HCT116 (cell line): ENCODE data around the gene SYNDIG1. TPM values are rescaled to one million over a fixed set of nuclear protein-coding genes. Genes with fewer than 3 reads are reported as not detected.

Experiments
- ATAC-seq: fragments of 200-7000 bp; cut with Tn5 transposase; 2 replicates; pipeline ENCODE4 v1.9.1; 2020; ENCODE audit warnings: mild to moderate bottlenecking, moderate library complexity
- BruUV-seq: library from RNA; stranded (reverse); fragments of 400-500 nt; replicated peaks from 2 replicates; lab custom pipeline; 2021; lab: Mats Ljungman, UMichigan
- CTCF ChIA-PET: fragments of 300-600 bp; sonication (Branson Sonifier 250); formaldehyde crosslinking; loops from one replicate; lab custom pipeline; 2021; ENCODE audit warnings: antibody characterized with exemption; lab: Charles Lee
- POLR2A ChIA-PET: fragments of 300-600, 350-600 bp; sonication (Branson Sonifier 250); formaldehyde crosslinking; loops from one replicate; lab custom pipeline; 2021; ENCODE audit warnings: antibody characterized with exemption; lab: Charles Lee
- RAD21 ChIA-PET, 2 experiments: fragments of 300-600 bp; sonication (Branson Sonifier 250); formaldehyde crosslinking; loops; one replicate each; lab custom pipeline; 2023; ENCODE audit warnings: low total read pairs in 2 of 2; ENCODE audit not compliant: uncharacterized antibody in 2 of 2, unreplicated experiment in 2 of 2, low non-redundant PET in 1 of 2; lab: Charles Lee
- DNase-seq: peaks from one replicate; pipeline ENCODE4 v3.0.0-alpha.2; 2010; ENCODE audit warnings: low read depth, low spot score
- H2AFZ ChIP-seq: fragments of 200-600 bp; shearing (Covaris generic), sonication (generic); 2 replicates; pipeline ENCODE4 v1.6.1; 2017; ENCODE audit warnings: low read depth, mixed run types, mixed read lengths, antibody characterized with exemption, low read length; ENCODE audit not compliant: poor library complexity, severe bottlenecking
- H3K27ac ChIP-seq: 2 replicates; pipeline ENCODE4 v1.5.1; 2012; ENCODE audit warnings: low read depth, low read length
- H3K27me3 ChIP-seq: fragments of 200-600 bp; sonication (generic); 2 replicates; pipeline ENCODE4 v1.6.1; 2016; ENCODE audit warnings: mixed run types, low read length, mixed read lengths; ENCODE audit not compliant: insufficient read depth
- H3K36me3 ChIP-seq, 2 experiments: fragments of 200-500 bp in 1 of 2; fragments of 200-600 bp in 1 of 2; sonication (Bioruptor generic) in 1 of 2; sonication (generic) in 1 of 2; 2 replicates each; pipeline versions ENCODE4 v1.5.1 to v1.6.1; 2014 to 2016; ENCODE audit warnings: low read length in 2 of 2, inconsistent platforms in 1 of 2, mixed read lengths in 1 of 2, mixed run types in 1 of 2; ENCODE audit not compliant: insufficient read depth in 2 of 2, control insufficient read depth in 1 of 2
- H3K4me1 ChIP-seq, 2 experiments: fragments of 200-600 bp in 1 of 2; sonication (generic) in 1 of 2; 2 replicates each; pipeline versions ENCODE4 v1.5.1 to v1.6.1; 2012 to 2017; ENCODE audit warnings: low read length in 2 of 2, inconsistent platforms in 1 of 2, mild to moderate bottlenecking in 1 of 2, mixed read lengths in 1 of 2, mixed run types in 1 of 2, moderate library complexity in 1 of 2; ENCODE audit not compliant: insufficient read depth in 2 of 2, control insufficient read depth in 1 of 2
- H3K4me2 ChIP-seq: fragments of 200-600 bp; sonication (generic); 2 replicates; pipeline ENCODE4 v1.6.1; 2017; ENCODE audit warnings: mixed run types, low read length, mixed read lengths
- H3K4me3 ChIP-seq, 2 experiments: fragments of 200-600 bp in 1 of 2; sonication (generic) in 1 of 2; replicated peaks in 1 of 2; 2 replicates each; pipeline ENCODE4 v1.5.1; 2011 to 2016; ENCODE audit warnings: low read length in 2 of 2, control low read depth in 1 of 2, low read depth in 1 of 2, mild to moderate bottlenecking in 1 of 2, mixed read lengths in 1 of 2, mixed run types in 1 of 2
- H3K79me2 ChIP-seq: fragments of 200-600 bp; sonication (generic); 2 replicates; pipeline ENCODE4 v1.6.1; 2017; ENCODE audit warnings: mild to moderate bottlenecking, mixed run types, low read length, moderate library complexity, mixed read lengths; ENCODE audit not compliant: insufficient read depth
- H3K9ac ChIP-seq: fragments of 200-600 bp; sonication (generic); 2 replicates; pipeline ENCODE4 v1.6.1; 2016; ENCODE audit warnings: low read length, mixed read lengths
- H3K9me2 ChIP-seq: fragments of 200-600 bp; sonication (generic), shearing (Covaris generic); 2 replicates; pipeline ENCODE4 v1.6.1; 2017; ENCODE audit warnings: mixed run types, mild to moderate bottlenecking, moderate library complexity; ENCODE audit not compliant: insufficient read depth
- H3K9me3 ChIP-seq, 2 experiments: fragments of 200-500 bp in 1 of 2; fragments of 200-600 bp in 1 of 2; sonication (Bioruptor generic) in 1 of 2; sonication (generic) in 1 of 2; 2 replicates each; pipeline ENCODE4 v1.6.1; 2014 to 2017; ENCODE audit warnings: low read length in 2 of 2, mixed read lengths in 2 of 2, inconsistent platforms in 1 of 2, low read depth in 1 of 2, mild to moderate bottlenecking in 1 of 2, mixed run types in 1 of 2, moderate library complexity in 1 of 2; ENCODE audit not compliant: control insufficient read depth in 1 of 2, insufficient read depth in 1 of 2
- H4K20me1 ChIP-seq: fragments of 200-600 bp; sonication (generic), shearing (Covaris generic); 2 replicates; pipeline ENCODE4 v1.6.1; 2017; ENCODE audit warnings: mixed run types, mild to moderate bottlenecking, moderate library complexity; ENCODE audit not compliant: insufficient read depth
- CBX3 ChIP-seq: IDR thresholded peaks from 2 replicates; pipeline ENCODE4 v1.6.1; 2012; ENCODE audit warnings: low read depth
- CEBPB ChIP-seq: IDR thresholded peaks from 2 replicates; pipeline ENCODE4 v1.6.1; 2012; ENCODE audit warnings: low read depth
- CTCF ChIP-seq, 3 experiments: fragments of 200-600 bp in 1 of 3; sonication (generic) in 1 of 3; IDR thresholded peaks in 2 of 3; conservative IDR thresholded peaks in 1 of 3; 2 replicates each; pipeline ENCODE4 v1.5.1; 2012 to 2017; ENCODE audit warnings: low read depth in 2 of 3, low read length in 2 of 3, antibody characterized with exemption in 1 of 3, borderline replicate concordance in 1 of 3, control low read depth in 1 of 3, mild to moderate bottlenecking in 1 of 3, mixed read lengths in 1 of 3, mixed run types in 1 of 3, moderate library complexity in 1 of 3; ENCODE audit not compliant: insufficient read depth in 1 of 3
- FOSL1 ChIP-seq: IDR thresholded peaks from 2 replicates; pipeline ENCODE4 v1.6.1; 2012; ENCODE audit warnings: low read depth
- JUND ChIP-seq: IDR thresholded peaks from 2 replicates; pipeline ENCODE4 v1.6.1; 2012
- MAX ChIP-seq: IDR thresholded peaks from 2 replicates; pipeline ENCODE4 v1.6.1; 2012
- REST ChIP-seq: IDR thresholded peaks from 2 replicates; pipeline ENCODE4 v1.6.1; 2012; ENCODE audit warnings: low read depth
- TCF7L2 ChIP-seq: IDR thresholded peaks from 2 replicates; pipeline ENCODE4 v1.7.0; 2011; ENCODE audit warnings: borderline replicate concordance, inconsistent platforms; ENCODE audit not compliant: insufficient read depth, insufficient read length; ENCODE audit errors: extremely low read depth
- YY1 ChIP-seq: IDR thresholded peaks from 2 replicates; pipeline ENCODE4 v1.6.1; 2011; ENCODE audit warnings: low read length, low read depth, moderate library complexity, mild to moderate bottlenecking; ENCODE audit not compliant: insufficient replicate concordance; ENCODE audit errors: extremely low read depth
- ZFX ChIP-seq: fragments of 450-650 bp; IDR thresholded peaks from 2 replicates; pipeline ENCODE4 v1.6.1; 2017
- ZNF274 ChIP-seq: fragments of 200-500 bp; sonication (Bioruptor generic); IDR thresholded peaks from 2 replicates; pipeline ENCODE4 v1.6.1; 2014; ENCODE audit warnings: mild to moderate bottlenecking, low read depth, low read length, inconsistent platforms
- intact Hi-C: fragments of 100-400 bp; cut with micrococcal nuclease; formaldehyde crosslinking; loops from 2 replicates; pipeline ENCODE4 v1.10.0; 2022
- total RNA-seq: library from RNA; stranded (reverse); gene quantifications from one replicate; pipeline ENCODE4 v1.2.1, GENCODE V29; 2021; ENCODE audit not compliant: unreplicated experiment

SYNDIG1 gene
- total RNA-seq, 1 experiment from 2014 or later: not detected

- H3K9me2 ChIP-seq: no peaks in the 10 kb centered on the region
- BruUV-seq: no TSS peak
- no peak for ATAC-seq
- H3K4me1 ChIP-seq: no peaks in the 10 kb centered on the region
- intact Hi-C loops: no loop called here
- no peak for DNase-seq
- no peaks in the 10 kb centered on the region for H4K20me1 ChIP-seq
- no peak overlapping the region for H2AFZ ChIP-seq
- H3K4me2 ChIP-seq: no peak overlapping the region
- H3K36me3 ChIP-seq: no peaks in the 10 kb centered on the region
- H3K9me3 ChIP-seq: no peaks in the 10 kb centered on the region
- no peak overlapping the region for H3K4me3 ChIP-seq
- no peak for TF ChIP-seq ZFX
- no peak for TF ChIP-seq CTCF (IDR thresholded peaks at IDR 0.05 in 2 of 3, conservative IDR thresholded peaks at IDR 0.05 in 1 of 3; ENCODE audit: borderline replicate concordance in 1 of 3, insufficient read depth in 1 of 3, low read depth in 2 of 3, low read length in 2 of 3)
- TF ChIP-seq JUND: no peak
- TF ChIP-seq FOSL1: no peak
- no peak for TF ChIP-seq REST
- TF ChIP-seq TCF7L2: no peak
- TF ChIP-seq YY1: no peak
- TF ChIP-seq MAX: no peak
- no peak for TF ChIP-seq CBX3
- TF ChIP-seq CEBPB: no peak
- TF ChIP-seq ZNF274: no peak
- CTCF ChIA-PET: no interaction called here
- POLR2A ChIA-PET: no interaction called here
- no peaks in the 10 kb centered on the region for H3K27me3 ChIP-seq
- H3K9ac ChIP-seq: no peak overlapping the region
- no peak overlapping the region for H3K27ac ChIP-seq
- RAD21 ChIA-PET: no interaction called here
- no peaks in the 10 kb centered on the region for H3K79me2 ChIP-seq
Observed at GRCh38 chr20:24492698-24493097, 23.3 kb downstream of the SYNDIG1 start.
